ENCODE data around the gene OR7G3.

The OR7G3 gene

GRCh38 chr19:9086761-9087160 is 40.0 kb downstream of the OR7G3 start, which contains the start of gene OR1M1:
TSS of gene OR1M1 (plus strand) at chr19:9087061. CDS start at chr19:9093245, 6,184 bp downstream.
- DNase-seq, result no peak

- no peak for DNase-seq
These were observed 48.1 kb downstream of the OR7G3 start for GRCh38 chr19:9078651-9079050.

DNA sequence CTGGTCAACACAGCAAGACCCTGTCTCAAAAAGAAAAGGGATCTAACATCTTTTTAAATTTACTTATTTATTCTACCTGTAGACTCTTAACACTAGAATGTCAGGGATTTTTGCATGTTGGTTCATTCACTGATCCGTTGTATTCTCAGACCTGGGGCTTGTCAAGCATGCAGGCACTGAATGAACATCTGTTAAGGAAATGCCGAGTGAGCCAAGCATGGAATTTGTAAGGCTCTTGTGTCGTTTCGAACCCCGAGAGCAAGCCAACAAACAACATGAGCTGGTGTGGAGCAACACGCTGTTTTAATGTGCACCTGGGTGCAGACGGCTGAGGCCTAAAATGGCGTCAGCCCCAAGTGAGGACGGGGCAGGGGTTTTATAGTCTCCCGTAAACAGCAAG is 49.8 kb downstream of the OR7G3 start:
- DNase-seq, result no peak
